ENCODE data around the gene SARDH.

The SARDH gene

GRCh38 chr9:133737774-133738639 is at the start of gene SARDH:
Gene SARDH, minus strand, starts transcription at chr9:133738352. Its CDS starts 4,179 bp downstream, at chr9:133734173.
- peak; percentile 42 for DNase-seq (ENCODE audit: extremely low spot score)
- CTCF ChIA-PET = interaction anchor here (0.6 kb wide), 1 partner anchor 8 kb away, joined by 3 read pairs; no protein-coding TSS in a partner anchor
- POLR2A ChIA-PET = no interaction called here
- TF ChIP-seq ELF4 (IDR thresholded peaks at IDR 0.05) = no peak
- no peak for TF ChIP-seq CTBP1 (IDR thresholded peaks at IDR 0.05; ENCODE audit: borderline replicate concordance)
- no peak for TF ChIP-seq BHLHE40 (IDR thresholded peaks at IDR 0.05; ENCODE audit: borderline replicate concordance)

GRCh38 chr9:133787754-133788025 is 49.5 kb upstream of the SARDH start:
- no peak for TF ChIP-seq SUZ12 (IDR thresholded peaks at IDR 0.05)
- TF ChIP-seq ELF4 (IDR thresholded peaks at IDR 0.05) = no peak
- TF ChIP-seq L3MBTL2 (conservative IDR thresholded peaks at IDR 0.05) = no peak
- no peak for TF ChIP-seq HDGF (IDR thresholded peaks at IDR 0.05; ENCODE audit: borderline replicate concordance)
- TF ChIP-seq FOXK2 (IDR thresholded peaks at IDR 0.05) = no peak
- no peak for TF ChIP-seq ZNF384 (IDR thresholded peaks at IDR 0.05)
- TF ChIP-seq FOXM1 (IDR thresholded peaks at IDR 0.05; ENCODE audit: borderline replicate concordance) = no peak
- no peak for TF ChIP-seq LEF1 (IDR thresholded peaks at IDR 0.05; ENCODE audit: borderline replicate concordance)
- TF ChIP-seq FOXA1 (IDR thresholded peaks at IDR 0.05) = no peak
- no peak for TF ChIP-seq BHLHE40 (IDR thresholded peaks at IDR 0.05; ENCODE audit: borderline replicate concordance)
- no peak for TF ChIP-seq SP1 (IDR thresholded peaks at IDR 0.05)
- TF ChIP-seq PKNOX1 (IDR thresholded peaks at IDR 0.05) = no peak
- POLR2A ChIA-PET = no interaction called here
- DNase-seq (ENCODE audit: extremely low spot score) = peak; percentile 67
- CTCF ChIA-PET = no interaction called here

- POLR2A ChIA-PET = no interaction called here
- TF ChIP-seq BHLHE40 (IDR thresholded peaks at IDR 0.05; ENCODE audit: borderline replicate concordance) (no peak), L3MBTL2 (conservative IDR thresholded peaks at IDR 0.05) (no peak), SP1 (IDR thresholded peaks at IDR 0.05) (no peak), FOXA1 (IDR thresholded peaks at IDR 0.05) (no peak), FOXK2 (IDR thresholded peaks at IDR 0.05) (no peak), PKNOX1 (IDR thresholded peaks at IDR 0.05) (no peak), ELF4 (IDR thresholded peaks at IDR 0.05) (no peak), ARNT (IDR thresholded peaks at IDR 0.05) (no peak), FOXM1 (IDR thresholded peaks at IDR 0.05; ENCODE audit: borderline replicate concordance) (no peak), TARDBP (IDR thresholded peaks at IDR 0.05) (no peak), SUZ12 (IDR thresholded peaks at IDR 0.05) (no peak), NFRKB (IDR thresholded peaks at IDR 0.05) (no peak)
- CTCF ChIA-PET = no interaction called here
- no peak for DNase-seq (ENCODE audit: extremely low spot score)
Observed at GRCh38 chr9:133786907-133787753, 49.0 kb upstream of the SARDH start.

- TF ChIP-seq ARNT (IDR thresholded peaks at IDR 0.05) = no peak
- no peak for DNase-seq (ENCODE audit: extremely low spot score)
- CTCF ChIA-PET = no interaction called here
- POLR2A ChIA-PET = no interaction called here
Observed at GRCh38 chr9:133786371-133786753, 48.2 kb upstream of the SARDH start.

- CTCF ChIA-PET = no interaction called here
- no peak for TF ChIP-seq ELF4 (IDR thresholded peaks at IDR 0.05)
- no peak for TF ChIP-seq PKNOX1 (IDR thresholded peaks at IDR 0.05)
- TF ChIP-seq ZNF384 (IDR thresholded peaks at IDR 0.05) = no peak
- TF ChIP-seq FOXK2 (IDR thresholded peaks at IDR 0.05) = no peak
- no peak for TF ChIP-seq LEF1 (IDR thresholded peaks at IDR 0.05; ENCODE audit: borderline replicate concordance)
- TF ChIP-seq FOXM1 (IDR thresholded peaks at IDR 0.05; ENCODE audit: borderline replicate concordance) = no peak
- no peak for TF ChIP-seq TARDBP (IDR thresholded peaks at IDR 0.05)
- TF ChIP-seq SUZ12 (IDR thresholded peaks at IDR 0.05) = no peak
- no peak for TF ChIP-seq FOXA1 (IDR thresholded peaks at IDR 0.05)
- no peak for TF ChIP-seq NFRKB (IDR thresholded peaks at IDR 0.05)
- no peak for TF ChIP-seq BHLHE40 (IDR thresholded peaks at IDR 0.05; ENCODE audit: borderline replicate concordance)
- TF ChIP-seq HDGF (IDR thresholded peaks at IDR 0.05; ENCODE audit: borderline replicate concordance) = no peak
- no peak for TF ChIP-seq CTBP1 (IDR thresholded peaks at IDR 0.05; ENCODE audit: borderline replicate concordance)
- TF ChIP-seq SP1 (IDR thresholded peaks at IDR 0.05) = no peak
- TF ChIP-seq L3MBTL2 (conservative IDR thresholded peaks at IDR 0.05) = no peak
- POLR2A ChIA-PET = no interaction called here
- DNase-seq (ENCODE audit: extremely low spot score) = no peak
Observed at GRCh38 chr9:133785753-133786370, 47.7 kb upstream of the SARDH start.

All from HEK293T (cell line).